Stimulated activated CD8-positive, alpha-beta memory T cell treated with anti-CD3 and anti-CD28 coated beads, Interleukin-15, amount 100 ng/mL, for 24 hours (primary cell): Measurements from ENCODE around the gene MAPK1.
"Not testable (repeated sequence)": the region's sequence is repeated elsewhere in the genome, so short reads cannot be mapped to it uniquely, and the experiment has no call there.

ENCODE experiments used
- DNase-seq: peaks from one replicate; pipeline ENCODE4 v3.0.0-alpha.2; 2020; ENCODE audit warnings: low read depth

Gene MAPK1

GRCh38 chr22:21725956-21726649, 141.3 kb downstream of the MAPK1 start:
- DNase-seq: no peak

GRCh38 chr22:21724496-21724895, 142.9 kb downstream of the MAPK1 start:
- not testable (repeated sequence) for DNase-seq

- DNase-seq: not testable (repeated sequence)
Observed at GRCh38 chr22:21721195-21721852, 146.1 kb downstream of the MAPK1 start.

GRCh38 chr22:21720191-21720859, 147.1 kb downstream of the MAPK1 start:
- DNase-seq: not testable (repeated sequence)

- DNase-seq: no peak
Observed at GRCh38 chr22:21719024-21719423, 148.4 kb downstream of the MAPK1 start.

- no peak for DNase-seq
Observed at GRCh38 chr22:21718499-21718898, 148.9 kb downstream of the MAPK1 start.

GRCh38 chr22:21716395-21717122, 150.9 kb downstream of the MAPK1 start:
- not testable (repeated sequence) for DNase-seq

GRCh38 chr22:21714786-21715185, 152.7 kb downstream of the MAPK1 start:
- no peak for DNase-seq

GRCh38 chr22:21714059-21714770, 153.2 kb downstream of the MAPK1 start:
- DNase-seq: no peak

GRCh38 chr22:21713428-21714058, 153.9 kb downstream of the MAPK1 start:
- no peak for DNase-seq

GRCh38 chr22:21712751-21713427, 154.6 kb downstream of the MAPK1 start:
- no peak for DNase-seq

- DNase-seq: no peak
Observed at GRCh38 chr22:21711851-21712250, 155.6 kb downstream of the MAPK1 start.

- DNase-seq: no peak
Observed at GRCh38 chr22:21710156-21710555, 157.3 kb downstream of the MAPK1 start.

- DNase-seq: no peak
Observed at GRCh38 chr22:21709688-21710087, 157.8 kb downstream of the MAPK1 start.

- no peak for DNase-seq
Observed at GRCh38 chr22:21708960-21709359, 158.5 kb downstream of the MAPK1 start.

GRCh38 chr22:21707677-21708076, 159.8 kb downstream of the MAPK1 start:
- no peak for DNase-seq
